GM13976 (cell line): ENCODE results near the gene ITGA1.

Experiments used
- DNase-seq: peaks from one replicate; pipeline ENCODE4 v3.0.0; 2012; ENCODE audit warnings: low spot score
- CTCF ChIP-seq: IDR thresholded peaks from 2 replicates; pipeline ENCODE4 v1.5.1; 2012; ENCODE audit warnings: borderline replicate concordance, mild to moderate bottlenecking; ENCODE audit not compliant: insufficient read depth; ENCODE audit errors: extremely low read depth, missing control alignments, control extremely low read depth
- in situ Hi-C: fragments of 300-500 bp; cut with MboI; formaldehyde crosslinking; loops from one replicate; pipeline ENCODE4 v1.12.0; 2022; ENCODE audit warnings: low sequenced_read_pairs, mixed read lengths, inconsistent platforms; ENCODE audit not compliant: unreplicated experiment

The ITGA1 gene

GRCh38 chr5:52788505-52788821, 747 bp downstream of the ITGA1 start:
- TF ChIP-seq CTCF, result no peak
- in situ Hi-C loops, result no loop called here
- DNase-seq, result no peak

DNA sequence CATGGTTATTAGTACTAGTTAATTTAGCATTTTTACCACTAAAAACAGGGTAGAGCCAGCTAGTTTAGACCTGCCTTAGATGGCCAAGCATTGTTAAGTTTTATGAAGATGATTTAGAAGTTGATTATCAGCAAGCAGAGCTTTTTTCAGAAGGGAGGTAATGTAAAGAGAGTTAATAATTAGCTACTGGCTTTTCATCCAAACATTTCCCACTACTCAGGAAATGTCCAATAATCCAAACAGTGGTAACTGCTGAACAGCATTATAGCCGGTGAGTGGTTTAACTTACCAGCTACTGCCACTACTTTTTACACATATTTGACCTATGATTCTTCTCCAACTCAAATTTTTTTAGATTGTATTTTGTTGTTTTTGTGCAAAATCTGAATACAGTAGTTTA, 1.7 kb downstream of the ITGA1 start:
- no peak for TF ChIP-seq CTCF
- no peak for DNase-seq
- in situ Hi-C loops, result no loop called here

- in situ Hi-C loops, result no loop called here
- TF ChIP-seq CTCF, result no peak
- DNase-seq, result no peak
Measured at GRCh38 chr5:52789851-52790250, 2.1 kb downstream of the ITGA1 start.

GRCh38 chr5:52791366-52791765, 3.6 kb downstream of the ITGA1 start:
- no peak for DNase-seq
- in situ Hi-C loops, result no loop called here
- no peak for TF ChIP-seq CTCF

DNA sequence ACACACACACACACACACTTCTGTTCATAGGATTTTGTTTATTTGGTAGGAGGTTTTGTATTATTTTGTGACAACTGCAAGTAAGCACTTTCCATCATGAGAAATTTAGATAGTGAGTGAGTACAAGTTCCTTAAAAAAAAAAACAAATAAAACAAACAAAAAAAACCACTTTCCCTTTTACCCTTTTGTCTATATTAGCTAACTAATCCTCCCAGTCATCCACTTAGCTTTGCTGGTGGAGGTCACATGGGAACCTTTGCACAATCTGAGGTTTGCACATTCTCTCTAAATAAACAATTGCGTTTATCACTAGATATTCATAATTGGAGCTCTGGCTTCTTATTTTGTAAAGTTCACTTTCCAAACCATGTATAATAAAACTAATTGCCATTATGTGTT, 6.8 kb downstream of the ITGA1 start:
- TF ChIP-seq CTCF, result no peak
- in situ Hi-C loops, result no loop called here
- DNase-seq, result no peak

DNA sequence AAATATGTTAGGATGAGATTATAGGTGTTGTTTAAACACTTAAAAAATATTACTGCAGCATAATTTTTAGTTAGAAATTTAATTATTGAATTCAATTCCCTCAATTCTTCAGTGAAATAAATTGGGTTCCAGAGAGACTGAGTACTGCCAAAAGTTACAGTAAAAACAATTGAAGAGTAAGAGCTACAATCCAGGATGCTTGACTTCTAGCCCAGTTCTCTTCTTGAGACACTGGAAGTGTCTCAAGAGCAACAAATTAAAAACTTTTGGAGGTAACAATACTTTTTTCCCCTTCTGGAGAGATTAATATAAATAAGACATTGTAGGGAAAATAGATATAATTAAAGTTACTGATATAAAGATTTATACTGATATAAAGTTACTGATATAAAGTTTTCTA, 8.3 kb downstream of the ITGA1 start:
- TF ChIP-seq CTCF, result no peak
- no peak for DNase-seq
- in situ Hi-C loops, result no loop called here

DNA sequence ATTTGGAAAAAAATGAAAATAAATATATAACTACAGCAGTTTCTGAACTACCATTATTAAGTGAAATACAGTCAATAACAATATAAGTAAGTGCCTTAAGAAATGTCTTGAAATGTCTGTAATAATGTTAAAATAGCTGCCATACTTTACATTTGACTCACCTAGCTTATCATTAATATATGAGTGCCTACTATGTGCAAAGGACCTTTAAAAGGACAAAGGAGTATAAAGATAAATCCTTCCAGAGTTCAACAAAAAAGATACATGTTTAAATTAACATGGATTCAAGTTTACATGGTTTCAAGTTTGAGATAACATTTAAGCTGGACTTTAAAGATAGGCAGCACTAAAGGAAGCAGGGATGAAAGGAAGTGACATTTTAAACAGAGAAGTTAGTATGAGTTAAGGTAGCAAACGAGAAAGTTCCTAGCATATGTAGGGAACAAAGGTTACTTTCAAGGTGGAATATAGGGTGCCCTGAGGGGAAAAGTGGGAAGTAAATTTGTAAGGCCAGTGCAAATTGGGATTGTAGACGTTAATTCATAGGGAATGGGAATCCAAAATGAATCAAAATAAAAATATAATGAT, 8.9 kb downstream of the ITGA1 start:
- no peak for DNase-seq
- TF ChIP-seq CTCF, result no peak
- in situ Hi-C loops, result no loop called here
